B cell (primary cell): Measurements from ENCODE around the gene PRRG2. TPM values are rescaled to one million over a fixed set of nuclear protein-coding genes. Genes with fewer than 3 reads are reported as not detected.
A peak's percentile ranks its signal among the peaks of the same experiment; 100 is the strongest.

Source experiments
- ATAC-seq: fragments of 200-7000 bp; cut with Tn5 transposase; one replicate; pipeline ENCODE4 v1.10.0; 2021; ENCODE audit warnings: low read depth, mild to moderate bottlenecking, moderate number of reproducible peaks, moderate library complexity
- CTCF ChIA-PET: fragments of 350-600 bp; sonication (Branson Sonifier 250); formaldehyde crosslinking; loops from one replicate; lab custom pipeline; 2021; ENCODE audit warnings: antibody characterized with exemption, inconsistent platforms; lab: Charles Lee
- POLR2A ChIA-PET: fragments of 350-600 bp; sonication (Branson Sonifier 250); formaldehyde crosslinking; loops from one replicate; lab custom pipeline; 2021; ENCODE audit warnings: antibody characterized with exemption; lab: Charles Lee
- DNase-seq: peaks from one replicate; pipeline ENCODE4 v3.0.0; 2013
- H2AFZ ChIP-seq: 2 replicates; pipeline ENCODE4 v1.6.1; 2012; ENCODE audit warnings: mild to moderate bottlenecking, low read depth, low read length; ENCODE audit not compliant: insufficient read depth, poor library complexity, severe bottlenecking
- H3K27ac ChIP-seq, 2 donors: 1 replicate in 1 of 2; 2 replicates in 1 of 2; pipeline ENCODE4 v1.5.1; 2012 to 2013; ENCODE audit warnings: low read length in 2 of 2, mild to moderate bottlenecking in 2 of 2, moderate library complexity in 1 of 2
- H3K27me3 ChIP-seq, 4 experiments: fragments of 200-600 bp in 1 of 4; sonication (generic) in 1 of 4; replicated peaks in 1 of 4; 1 replicate in 2 of 4; 2 replicates in 2 of 4; pipeline versions ENCODE4 v1.6.1 to v1.7.0; 2013 to 2016; ENCODE audit warnings: low read length in 3 of 4, mild to moderate bottlenecking in 2 of 4, mixed read lengths in 1 of 4, moderate library complexity in 1 of 4; ENCODE audit not compliant: insufficient read depth in 4 of 4, control insufficient read depth in 3 of 4; ENCODE audit errors: control extremely low read depth in 1 of 4
- H3K36me3 ChIP-seq, 2 experiments: replicated peaks in 1 of 2; 1 replicate in 1 of 2; 2 replicates in 1 of 2; pipeline versions ENCODE4 v1.6.1 to v1.7.1; 2013; ENCODE audit warnings: low read length in 1 of 2; ENCODE audit not compliant: insufficient read depth in 2 of 2, control insufficient read depth in 1 of 2; ENCODE audit errors: control extremely low read depth in 1 of 2, extremely low read depth in 1 of 2
- H3K4me1 ChIP-seq, 2 donors: fragments of 200-600 bp in 1 of 2; sonication (generic) in 1 of 2; 1 replicate in 1 of 2; 2 replicates in 1 of 2; pipeline versions ENCODE4 v1.5.1 to v1.6.1; 2013 to 2017; ENCODE audit warnings: low read length in 2 of 2; ENCODE audit not compliant: control insufficient read depth in 2 of 2, insufficient read depth in 2 of 2
- H3K4me2 ChIP-seq: replicated peaks from 2 replicates; pipeline ENCODE3; 2012; ENCODE audit warnings: mild to moderate bottlenecking, low read depth, low read length; ENCODE audit not compliant: poor library complexity, severe bottlenecking
- H3K4me3 ChIP-seq, 5 experiments: fragments of 200-600 bp in 1 of 5; sonication (generic) in 1 of 5; 1 replicate in 3 of 5; 2 replicates in 2 of 5; pipeline versions ENCODE4 v1.5.1 to v1.7.0; 2011 to 2016; ENCODE audit warnings: low read length in 4 of 5, mild to moderate bottlenecking in 4 of 5, low read depth in 2 of 5, control low read depth in 1 of 5, moderate library complexity in 1 of 5; ENCODE audit not compliant: insufficient read depth in 1 of 5; ENCODE audit errors: control extremely low read depth in 1 of 5, extremely low read depth in 1 of 5
- H3K79me2 ChIP-seq: fragments of 200-600 bp; sonication (generic); one replicate; pipeline ENCODE4 v1.6.0; 2016; ENCODE audit warnings: low read length; ENCODE audit not compliant: control insufficient read depth, insufficient read depth
- H3K9ac ChIP-seq: fragments of 200-600 bp; sonication (generic); 2 replicates; pipeline ENCODE4 v1.6.1; 2017; ENCODE audit warnings: mild to moderate bottlenecking, low read length, moderate library complexity
- H3K9me3 ChIP-seq, 3 donors: one replicate each; pipeline versions ENCODE4 v1.6.1 to v1.7.1; 2013; ENCODE audit warnings: low read length in 2 of 3; ENCODE audit not compliant: control insufficient read depth in 2 of 3, insufficient read depth in 1 of 3; ENCODE audit errors: control extremely low read depth in 1 of 3
- H4K20me1 ChIP-seq: 2 replicates; pipeline ENCODE4 v1.6.0; 2012; ENCODE audit warnings: mild to moderate bottlenecking, low read length; ENCODE audit not compliant: insufficient read depth, control insufficient read depth, poor library complexity, severe bottlenecking
- H3K27ac Mint-ChIP-seq: one replicate; pipeline ENCODE4 v1.8.0; 2021; ENCODE audit warnings: mixed read lengths
- H3K27me3 Mint-ChIP-seq: one replicate; pipeline ENCODE4 v1.8.0; 2021; ENCODE audit warnings: mixed read lengths
- H3K4me1 Mint-ChIP-seq: one replicate; pipeline ENCODE4 v1.8.0; 2021; ENCODE audit warnings: mixed read lengths
- H3K4me3 Mint-ChIP-seq: one replicate; pipeline ENCODE4 v1.8.0; 2021; ENCODE audit warnings: mixed read lengths
- H3K9me3 Mint-ChIP-seq: one replicate; pipeline ENCODE4 v1.8.0; 2022; ENCODE audit warnings: mixed read lengths; ENCODE audit not compliant: insufficient read depth
- CTCF ChIP-seq: fragments of 200-600 bp; IDR thresholded peaks from one replicate; pipeline ENCODE4 v1.8.0; 2022; ENCODE audit warnings: antibody characterized with exemption, mild to moderate bottlenecking
- EZH2 ChIP-seq: IDR thresholded peaks from 2 replicates; pipeline ENCODE4 v1.6.1; 2012; ENCODE audit warnings: borderline replicate concordance, low read depth, mild to moderate bottlenecking, moderate library complexity, low read length; ENCODE audit not compliant: insufficient read depth, poor library complexity, severe bottlenecking
- WGBS: methylation state at CpG from one replicate; pipeline ENCODE4 v1.1.5; 2013; ENCODE audit warnings: missing lambda C conversion rate; ENCODE audit not compliant: insufficient coverage; 5-methylcytosine and 5-hydroxymethylcytosine counted together
- intact Hi-C: fragments of 100-400 bp; cut with micrococcal nuclease; formaldehyde crosslinking; loops from one replicate; pipeline ENCODE4 v1.10.0; 2022
- polyA plus RNA-seq: library from polyadenylated mRNA; depleted of rRNA; stranded (reverse); fragments of >200 nt; gene quantifications from 2 replicates; pipeline ENCODE4 v1.2.3, GENCODE V29; 2012
- small RNA-seq: library from RNA; depleted of rRNA; stranded (forward); fragments of <200 nt; gene quantifications from one replicate; pipeline ENCODE3, GENCODE V24; 2012; ENCODE audit warnings: low replicate concordance, low read depth; ENCODE audit not compliant: insufficient read length
- total RNA-seq, 2 donors: library from RNA; stranded (reverse); fragments of 120-200 nt in 1 of 2; gene quantifications; 1 replicate in 1 of 2; 2 replicates in 1 of 2; pipeline versions ENCODE4 v1.2.3 to v1.2.4, GENCODE V29; 2013 to 2022

PRRG2 gene
- total and polyA plus RNA-seq, 2 donors (not counting 1 experiment from before 2014, with no cell fraction given) = 1.1 to 4.4 TPM

GRCh38 chr19:49640113-49640898 lies 59.2 kb downstream of the PRRG2 start, which contains the start of gene RRAS:
RRAS (minus strand) TSS chr19:49640143; CDS start chr19:49640098, 45 bp downstream.
- ChIA-PET CTCF (interaction anchor here (0.6 to 2.3 kb wide), 13 partner anchors 24 to 249 kb away, joined by 3 to 10 read pairs (median 4); partner anchors contain the start of genes BCL2L12, IRF3, PRMT1 and RPS11), POLR2A (interaction anchor here (0.5 to 3.4 kb wide), 17 partner anchors 14 to 1306 kb away, joined by 3 to 53 read pairs (median 4); partner anchors contain the start of genes ALDH16A1, BCL2L12, IRF3 and NOSIP)
- peak within 1 kb of the TSS; percentile 35 to 97 (median 80) for H3K4me3 ChIP-seq
- under 1% methylated on average over 51 of the region's 51 CpGs for WGBS
- no peaks in the 10 kb centered on the region for H3K9me3 Mint-ChIP-seq
- H3K9ac ChIP-seq = peak within 1 kb of the TSS; percentile 83
- H3K27ac Mint-ChIP-seq = peak within 1 kb of the TSS; percentile 95
- ATAC-seq (peak; percentile 69), DNase-seq (peak; percentile 100)
- peaks cover 0 to 5% of the 10 kb centered on the region in 2 experiments for H3K36me3 ChIP-seq
- peak within 1 kb of the TSS; percentile 95 for H3K4me3 Mint-ChIP-seq
- no peak for TF ChIP-seq CTCF
- no peak for TF ChIP-seq EZH2
- H3K27me3 Mint-ChIP-seq = no peaks in the 10 kb centered on the region
- peak within 1 kb of the TSS; percentile 73 for H2AFZ ChIP-seq
- peaks cover 53% of the 10 kb centered on the region for H3K4me1 Mint-ChIP-seq
- peak within 1 kb of the TSS; percentile 98 for H3K4me2 ChIP-seq
- no peaks in the 10 kb centered on the region for H3K27me3 ChIP-seq
- no peaks in the 10 kb centered on the region for H3K9me3 ChIP-seq
- H3K27ac ChIP-seq = peak within 1 kb of the TSS; percentile 91 to 96
- intact Hi-C loops = loop anchor here (1.0 to 2.0 kb wide), 8 partner anchors 25 to 1276 kb away; partner anchors contain the start of genes BCL2L12, IRF3, NOSIP and PNKP
- peaks cover 37 to 55% of the 10 kb centered on the region in 2 donors for H3K4me1 ChIP-seq
- peaks cover 14% of the 10 kb centered on the region for H4K20me1 ChIP-seq
- peaks cover 45% of the 10 kb centered on the region for H3K79me2 ChIP-seq

Small RNAs within 50 kb of the gene (small RNA-seq; reads per million reads assigned to genes)
- not detected for gene RF00019

Other genes with a start within 250 kb of the PRRG2 start
- gene CD37, start 245.9 kb upstream of the PRRG2 start, total RNA-seq = 1,880 and 1,998 TPM in 2 replicates
- gene CD37, start 245.9 kb upstream of the PRRG2 start, polyA plus RNA-seq = 1,422 and 2,188 TPM in 2 replicates
- 12.0 and 13.4 TPM in 2 replicates for gene TEAD2, start 218.9 kb upstream of the PRRG2 start, total RNA-seq
- gene TEAD2, start 218.9 kb upstream of the PRRG2 start, polyA plus RNA-seq = 1.6 and 5.8 TPM in 2 replicates
- gene DKKL1, start 217.4 kb upstream of the PRRG2 start, total RNA-seq = 0.68 and 1.2 TPM in 2 replicates
- 1.6 TPM in 1 of 2 replicates, not detected in the other for gene DKKL1, start 217.4 kb upstream of the PRRG2 start, polyA plus RNA-seq
- gene KASH5, start 193.1 kb upstream of the PRRG2 start, total RNA-seq = 0.74 and 1.4 TPM in 2 replicates
- gene KASH5, start 193.1 kb upstream of the PRRG2 start, polyA plus RNA-seq = 0.67 TPM in 1 of 2 replicates, not detected in the other
- not detected in 2 replicates for gene PTH2, start 157.9 kb upstream of the PRRG2 start, total RNA-seq
- not detected in 2 replicates for gene PTH2, start 157.9 kb upstream of the PRRG2 start, polyA plus RNA-seq
- not detected in 2 replicates for gene GFY, start 155.9 kb upstream of the PRRG2 start, total RNA-seq
- gene GFY, start 155.9 kb upstream of the PRRG2 start, polyA plus RNA-seq = not detected in 2 replicates
- gene SLC17A7, start 139.8 kb upstream of the PRRG2 start, total RNA-seq = 0.29 and 0.89 TPM in 2 replicates
- gene SLC17A7, start 139.8 kb upstream of the PRRG2 start, polyA plus RNA-seq = 0.40 and 0.60 TPM in 2 replicates
- gene PIH1D1, start 129.5 kb upstream of the PRRG2 start, total RNA-seq = 168 and 184 TPM in 2 replicates
- gene PIH1D1, start 129.5 kb upstream of the PRRG2 start, polyA plus RNA-seq = 158 and 170 TPM in 2 replicates
- gene ALDH16A1, start 128.1 kb upstream of the PRRG2 start, total RNA-seq = 65.8 and 73.6 TPM in 2 replicates
- gene ALDH16A1, start 128.1 kb upstream of the PRRG2 start, polyA plus RNA-seq = 105 and 202 TPM in 2 replicates
- gene FLT3LG, start 107.1 kb upstream of the PRRG2 start, total RNA-seq = 27.8 and 31.0 TPM in 2 replicates
- gene FLT3LG, start 107.1 kb upstream of the PRRG2 start, polyA plus RNA-seq = 49.8 and 52.6 TPM in 2 replicates
- 5,221 and 5,457 TPM in 2 replicates for gene RPL13A, start 93.7 kb upstream of the PRRG2 start, total RNA-seq
- 4,869 and 6,298 TPM in 2 replicates for gene RPL13A, start 93.7 kb upstream of the PRRG2 start, polyA plus RNA-seq
- gene RPS11, start 84.9 kb upstream of the PRRG2 start, total RNA-seq = 3,882 and 4,227 TPM in 2 replicates
- gene RPS11, start 84.9 kb upstream of the PRRG2 start, polyA plus RNA-seq = 8,349 and 12,912 TPM in 2 replicates
- gene FCGRT, start 68.7 kb upstream of the PRRG2 start, total RNA-seq = 44.7 and 50.4 TPM in 2 replicates
- gene FCGRT, start 68.7 kb upstream of the PRRG2 start, polyA plus RNA-seq = 41.5 and 43.2 TPM in 2 replicates
- 2.2 and 4.1 TPM in 2 replicates for gene RCN3, start 53.3 kb upstream of the PRRG2 start, total RNA-seq
- gene RCN3, start 53.3 kb upstream of the PRRG2 start, polyA plus RNA-seq = 1.8 and 3.1 TPM in 2 replicates
- 55.5 and 65.2 TPM in 2 replicates for gene NOSIP, start 760 bp upstream of the PRRG2 start, total RNA-seq
- 110 and 135 TPM in 2 replicates for gene NOSIP, start 760 bp upstream of the PRRG2 start, polyA plus RNA-seq
- 70.7 and 72.3 TPM in 2 replicates for gene PRR12, start 9.9 kb downstream of the PRRG2 start, total RNA-seq
- 5.2 and 8.4 TPM in 2 replicates for gene PRR12, start 9.9 kb downstream of the PRRG2 start, polyA plus RNA-seq
- 5.6 and 6.3 TPM in 2 replicates for gene RRAS, start 58.8 kb downstream of the PRRG2 start, total RNA-seq
- gene RRAS, start 58.8 kb downstream of the PRRG2 start, polyA plus RNA-seq = 12.3 and 21.0 TPM in 2 replicates
- gene SCAF1, start 60.9 kb downstream of the PRRG2 start, total RNA-seq = 64.3 and 68.3 TPM in 2 replicates
- gene SCAF1, start 60.9 kb downstream of the PRRG2 start, polyA plus RNA-seq = 17.1 and 20.2 TPM in 2 replicates
- 233 and 251 TPM in 2 replicates for gene IRF3, start 84.5 kb downstream of the PRRG2 start, total RNA-seq
- gene IRF3, start 84.5 kb downstream of the PRRG2 start, polyA plus RNA-seq = 237 and 262 TPM in 2 replicates
- 17.3 and 22.1 TPM in 2 replicates for gene BCL2L12, start 84.6 kb downstream of the PRRG2 start, total RNA-seq
- gene BCL2L12, start 84.6 kb downstream of the PRRG2 start, polyA plus RNA-seq = 13.0 and 19.9 TPM in 2 replicates
- 175 TPM in 2 replicates for gene PRMT1, start 96.0 kb downstream of the PRRG2 start, total RNA-seq
- gene PRMT1, start 96.0 kb downstream of the PRRG2 start, polyA plus RNA-seq = 255 and 310 TPM in 2 replicates
- 5.6 and 8.8 TPM in 2 replicates for gene ADM5, start 108.3 kb downstream of the PRRG2 start, total RNA-seq
- 8.4 and 15.3 TPM in 2 replicates for gene ADM5, start 108.3 kb downstream of the PRRG2 start, polyA plus RNA-seq
- 1.7 TPM in 1 of 2 replicates, not detected in the other for gene CPT1C, start 109.8 kb downstream of the PRRG2 start, total RNA-seq
- 0.19 and 0.30 TPM in 2 replicates for gene CPT1C, start 109.8 kb downstream of the PRRG2 start, polyA plus RNA-seq
- gene TSKS, start 182.0 kb downstream of the PRRG2 start, total RNA-seq = 0.15 and 0.56 TPM in 2 replicates
- gene TSKS, start 182.0 kb downstream of the PRRG2 start, polyA plus RNA-seq = 0.18 and 1.4 TPM in 2 replicates
- 56.9 and 62.4 TPM in 2 replicates for gene AP2A1, start 185.7 kb downstream of the PRRG2 start, total RNA-seq
- gene AP2A1, start 185.7 kb downstream of the PRRG2 start, polyA plus RNA-seq = 48.4 and 49.2 TPM in 2 replicates
- gene FUZ, start 232.0 kb downstream of the PRRG2 start, total RNA-seq = 31.5 and 36.7 TPM in 2 replicates
- gene FUZ, start 232.0 kb downstream of the PRRG2 start, polyA plus RNA-seq = 30.2 and 31.7 TPM in 2 replicates
- 123 and 126 TPM in 2 replicates for gene MED25, start 237.0 kb downstream of the PRRG2 start, total RNA-seq
- gene MED25, start 237.0 kb downstream of the PRRG2 start, polyA plus RNA-seq = 83.0 and 93.0 TPM in 2 replicates